Endothelial cell of umbilical vein (primary cell): ENCODE data around the gene MAP3K19. TPM values are rescaled to one million over a fixed set of nuclear protein-coding genes. Genes with fewer than 3 reads are reported as not detected.

Experiments
- BruUV-seq: library from RNA; stranded (reverse); fragments of 400-500 nt; replicated peaks from 2 replicates; lab custom pipeline; 2021; lab: Mats Ljungman, UMichigan
- CTCF ChIA-PET: fragments of 300-600, 350-600 bp; sonication (Branson Sonifier 250); formaldehyde crosslinking; loops from one replicate; lab custom pipeline; 2021; ENCODE audit warnings: antibody characterized with exemption, inconsistent platforms; lab: Charles Lee
- POLR2A ChIA-PET: fragments of 300-600, 350-600 bp; sonication (Branson Sonifier 250); formaldehyde crosslinking; loops from one replicate; lab custom pipeline; 2021; ENCODE audit warnings: antibody characterized with exemption, inconsistent platforms; lab: Charles Lee
- DNase-seq: peaks from one replicate; pipeline ENCODE4 v3.0.0-alpha.2; 2011; ENCODE audit warnings: low read depth, low spot score
- FAIRE-seq: peaks from 2 replicates; lab custom pipeline; 2011; peaks lifted over from hg19 to GRCh38; lab: Jason Lieb, UNC
- H2AFZ ChIP-seq: 2 replicates; pipeline ENCODE4 v1.6.0; 2012; ENCODE audit warnings: low read depth, low read length, control low read depth, inconsistent platforms
- H3K27ac ChIP-seq: 2 replicates; pipeline ENCODE4 v1.5.1; 2011; ENCODE audit warnings: low read depth, mild to moderate bottlenecking, control low read depth, low read length, moderate library complexity; ENCODE audit not compliant: insufficient read depth
- H3K27me3 ChIP-seq, 2 experiments: 2 replicates each; pipeline versions ENCODE4 v1.6.0 to v1.6.1; 2011; ENCODE audit warnings: low read length in 2 of 2, mixed read lengths in 1 of 2; ENCODE audit not compliant: control insufficient read depth in 2 of 2, insufficient read depth in 2 of 2
- H3K36me3 ChIP-seq, 2 experiments: 2 replicates in 1 of 2; 3 replicates in 1 of 2; pipeline ENCODE4 v1.5.1; 2011; ENCODE audit warnings: low read length in 2 of 2, mild to moderate bottlenecking in 1 of 2, moderate library complexity in 1 of 2; ENCODE audit not compliant: control insufficient read depth in 2 of 2, insufficient read depth in 2 of 2; ENCODE audit errors: extremely low read depth in 1 of 2
- H3K4me1 ChIP-seq: 3 replicates; pipeline ENCODE4 v1.5.1; 2011; ENCODE audit warnings: mild to moderate bottlenecking, low read length; ENCODE audit not compliant: control insufficient read depth, insufficient read depth; ENCODE audit errors: extremely low read depth
- H3K4me2 ChIP-seq: 2 replicates; pipeline ENCODE4 v1.6.1; 2011; ENCODE audit warnings: low read length, control low read depth, mixed read lengths; ENCODE audit not compliant: insufficient read depth
- H3K4me3 ChIP-seq, 3 experiments: fragments of 200-600 bp in 1 of 3; sonication (generic), shearing (Covaris generic) in 1 of 3; replicated peaks in 1 of 3; 2 replicates each; pipeline ENCODE4 v1.5.1; 2011 to 2016; ENCODE audit warnings: control low read depth in 3 of 3, low read length in 3 of 3, mild to moderate bottlenecking in 2 of 3, inconsistent platforms in 1 of 3, low read depth in 1 of 3, moderate library complexity in 1 of 3; ENCODE audit not compliant: insufficient read depth in 1 of 3
- H3K79me2 ChIP-seq: 2 replicates; pipeline ENCODE4 v1.6.0; 2012; ENCODE audit warnings: low read length, inconsistent platforms; ENCODE audit not compliant: control insufficient read depth, insufficient read depth
- H3K9ac ChIP-seq: replicated peaks from 2 replicates; pipeline ENCODE3; 2011; ENCODE audit warnings: low read length, control low read depth; ENCODE audit not compliant: insufficient read depth; ENCODE audit errors: extremely low read depth
- H3K9me1 ChIP-seq: replicated peaks from 3 replicates; pipeline ENCODE4 v1.6.0; 2011; ENCODE audit warnings: mild to moderate bottlenecking, low read length; ENCODE audit not compliant: control insufficient read depth, insufficient read depth; ENCODE audit errors: extremely low read depth
- H3K9me3 ChIP-seq: replicated peaks from 2 replicates; pipeline ENCODE4 v1.5.1; 2012; ENCODE audit warnings: low read length, inconsistent platforms; ENCODE audit not compliant: control insufficient read depth, insufficient read depth
- H4K20me1 ChIP-seq: replicated peaks from 2 replicates; pipeline ENCODE3; 2011; ENCODE audit warnings: mild to moderate bottlenecking, low read length; ENCODE audit not compliant: control insufficient read depth, insufficient read depth; ENCODE audit errors: extremely low read depth
- CTCF ChIP-seq, 2 donors: IDR thresholded peaks; 1 replicate in 1 of 2; 2 replicates in 1 of 2; pipeline ENCODE4 v1.5.1; 2011; ENCODE audit warnings: low read length in 2 of 2, mild to moderate bottlenecking in 2 of 2, moderate library complexity in 2 of 2, control low read depth in 1 of 2, inconsistent platforms in 1 of 2, low read depth in 1 of 2; ENCODE audit not compliant: insufficient read depth in 1 of 2; ENCODE audit errors: extremely low read depth in 1 of 2
- EZH2 ChIP-seq: IDR thresholded peaks from 2 replicates; pipeline ENCODE4 v1.6.1; 2012; ENCODE audit warnings: borderline replicate concordance, low read depth, mild to moderate bottlenecking, moderate library complexity, low read length, inconsistent platforms; ENCODE audit not compliant: severe bottlenecking
- FOS ChIP-seq: IDR thresholded peaks from 2 replicates; pipeline ENCODE4 v1.6.1; 2011; ENCODE audit warnings: mild to moderate bottlenecking, low read length, moderate library complexity, borderline replicate concordance; ENCODE audit not compliant: insufficient read depth
- GATA2 ChIP-seq: IDR thresholded peaks from 2 replicates; pipeline ENCODE4 v1.7.0; 2011; ENCODE audit warnings: low read depth, mild to moderate bottlenecking, moderate library complexity, mixed read lengths, low read length; ENCODE audit not compliant: insufficient read length, insufficient read depth
- JUN ChIP-seq: IDR thresholded peaks from 2 replicates; pipeline ENCODE4 v1.6.1; 2011; ENCODE audit warnings: borderline replicate concordance, low read depth; ENCODE audit not compliant: insufficient read length, insufficient read depth
- MYC ChIP-seq: IDR thresholded peaks from one replicate; pipeline ENCODE4 v1.6.1; 2011; ENCODE audit warnings: mild to moderate bottlenecking, low read depth, low read length
- POLR2A ChIP-seq: IDR thresholded peaks from 2 replicates; pipeline ENCODE4 v1.6.1; 2012; ENCODE audit warnings: low read depth, mild to moderate bottlenecking, control low read depth, low read length
- POLR2AphosphoS5 ChIP-seq: IDR thresholded peaks from 2 replicates; pipeline ENCODE4 v1.6.1; 2012; ENCODE audit warnings: low read depth, mild to moderate bottlenecking, control low read depth, low read length, moderate library complexity; ENCODE audit not compliant: insufficient read depth
- dilution Hi-C: fragments of 300-500 bp; cut with MboI; formaldehyde crosslinking; loops from one replicate; pipeline ENCODE4 v1.15.0; 2019; ENCODE audit warnings: low sequenced_read_pairs; ENCODE audit not compliant: extremely low pct_ligation_motif_present
- intact Hi-C: fragments of 100-400 bp; cut with micrococcal nuclease; formaldehyde crosslinking; loops from one replicate; pipeline ENCODE4 v1.10.0; 2022
- polyA plus RNA-seq, 4 experiments: library from polyadenylated mRNA; depleted of rRNA in 3 of 4; stranded (reverse) in 3 of 4; unstranded in 1 of 4; fragments of >200 nt; gene quantifications; 2 replicates each; pipeline versions ENCODE4 v1.2.1 to v1.2.3, GENCODE V29; 2011 to 2012; ENCODE audit warnings: missing spikeins in 1 of 4
- total RNA-seq: library from RNA; stranded (reverse); gene quantifications from 2 replicates; pipeline ENCODE4 v1.2.3, GENCODE V29; 2021
- TF ChIP-seq, protein P1 (sequence below): IDR thresholded peaks from 2 replicates; pipeline ENCODE4 v1.6.1; 2011; ENCODE audit not compliant: insufficient read depth, insufficient read length

MAP3K19 gene
- total and polyA plus RNA-seq, 2 donors (not counting 3 experiments of a cell fraction or from before 2014, with no cell fraction given), result not detected

- dilution Hi-C loops (no loop called here), intact Hi-C loops (no loop called here)
- no peak overlapping the region for H2AFZ ChIP-seq
- peaks cover 8% of the 10 kb centered on the region for H3K79me2 ChIP-seq
- H3K9me3 ChIP-seq, result no peaks in the 10 kb centered on the region
- DNase-seq (no peak), FAIRE-seq (no peak)
- H3K4me2 ChIP-seq, result no peak overlapping the region
- no peaks in the 10 kb centered on the region for H3K4me1 ChIP-seq
- H3K9me1 ChIP-seq, result no peaks in the 10 kb centered on the region
- H3K4me3 ChIP-seq, result no peak overlapping the region
- H4K20me1 ChIP-seq, result peaks cover 2% of the 10 kb centered on the region
- H3K9ac ChIP-seq, result no peak overlapping the region
- BruUV-seq, result no TSS peak
- ChIA-PET POLR2A (no interaction called here), CTCF (interaction anchor here (1.6 kb wide), 1 partner anchor 35 kb away, joined by 3 read pairs; no protein-coding TSS in a partner anchor)
- no peak overlapping the region for H3K27ac ChIP-seq
- peaks cover 16 to 24% of the 10 kb centered on the region in 2 experiments for H3K36me3 ChIP-seq
- no peak for TF ChIP-seq EZH2
- TF ChIP-seq, protein P1, sequence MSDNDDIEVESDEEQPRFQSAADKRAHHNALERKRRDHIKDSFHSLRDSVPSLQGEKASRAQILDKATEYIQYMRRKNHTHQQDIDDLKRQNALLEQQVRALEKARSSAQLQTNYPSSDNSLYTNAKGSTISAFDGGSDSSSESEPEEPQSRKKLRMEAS, result no peak
- no peak for TF ChIP-seq CTCF (IDR thresholded peaks at IDR 0.05; ENCODE audit: extremely low read depth in 1 of 2, insufficient read depth in 1 of 2, low read depth in 1 of 2, low read length in 2 of 2)
- TF ChIP-seq JUN, result no peak
- no peak for TF ChIP-seq GATA2
- TF ChIP-seq FOS, result no peak
- TF ChIP-seq POLR2AphosphoS5, result no peak
- TF ChIP-seq MYC, result no peak
- no peak for TF ChIP-seq POLR2A
- no peaks in the 10 kb centered on the region for H3K27me3 ChIP-seq
Observed at GRCh38 chr2:134954065-134954464, 93.2 kb downstream of the MAP3K19 start.
